K562 (cell line): Measurements from ENCODE around the gene TTC31. TPM values are rescaled to one million over a fixed set of nuclear protein-coding genes. Genes with fewer than 3 reads are reported as not detected.

Experiments used
- CBFB ChIP-seq: sonication (generic); formaldehyde crosslinking; IDR thresholded peaks from 2 replicates; pipeline ENCODE4 v1.4.0; 2020; ENCODE audit warnings: mild to moderate bottlenecking, missing genetic modification reagents
- ELF1 ChIP-seq: fragments of 200-800 bp; sonication (Bioruptor generic); IDR thresholded peaks from 2 replicates; pipeline ENCODE4 v1.6.1; 2016; ENCODE audit warnings: missing genetic modification characterization, missing compliant biosample characterization
- GATA2 ChIP-seq: sonication (generic); formaldehyde crosslinking; IDR thresholded peaks from 2 replicates; pipeline ENCODE4 v1.4.0; 2020; ENCODE audit warnings: mild to moderate bottlenecking, missing genetic modification reagents
- PHF21A ChIP-seq: fragments of 450-650 bp; IDR thresholded peaks from 2 replicates; pipeline ENCODE4 v1.6.1; 2017; ENCODE audit warnings: low read depth, borderline replicate concordance
- POLR2H ChIP-seq: IDR thresholded peaks from 2 replicates; pipeline ENCODE4 v1.6.1; 2016; ENCODE audit warnings: missing genetic modification characterization, low read depth, mild to moderate bottlenecking, control low read depth, missing compliant biosample characterization, moderate library complexity
- RAD21 ChIP-seq, 2 experiments: fragments of 250-450 bp in 1 of 2; fragments of 450-650 bp in 1 of 2; sonication (Bioruptor Pico) in 1 of 2; formaldehyde crosslinking in 1 of 2; IDR thresholded peaks in 1 of 2; conservative IDR thresholded peaks in 1 of 2; 2 replicates each; pipeline versions ENCODE4 v1.4.0 to v1.8.0; 2020 to 2022; ENCODE audit warnings: mild to moderate bottlenecking in 2 of 2, moderate library complexity in 1 of 2
- RBM25 ChIP-seq: fragments of 200-400 bp; formaldehyde crosslinking; IDR thresholded peaks from 2 replicates; pipeline ENCODE4 v1.6.1; 2018; ENCODE audit warnings: low read length, low read depth, moderate library complexity; ENCODE audit not compliant: severe bottlenecking
- RBM34 ChIP-seq: fragments of 200-400 bp; formaldehyde crosslinking; IDR thresholded peaks from 2 replicates; pipeline ENCODE4 v1.6.1; 2018; ENCODE audit warnings: low read length, borderline replicate concordance; ENCODE audit not compliant: insufficient read depth
- RCOR1 ChIP-seq, 2 experiments: IDR thresholded peaks; 2 replicates each; pipeline ENCODE4 v1.6.1; 2012; ENCODE audit warnings: low read depth in 2 of 2, low read length in 2 of 2, borderline replicate concordance in 1 of 2, improper control_type of control experiment in 1 of 2
- TAF7 ChIP-seq: fragments of 450-650 bp; IDR thresholded peaks from 2 replicates; pipeline ENCODE4 v1.6.1; 2016; ENCODE audit warnings: missing genetic modification characterization, missing compliant biosample characterization
- ZNF174 ChIP-seq: fragments of 250-450 bp; sonication (Bioruptor Pico); IDR thresholded peaks from 2 replicates; pipeline ENCODE4 v1.4.0; 2020; ENCODE audit warnings: mild to moderate bottlenecking
- ZNF766 ChIP-seq: fragments of 200-800 bp; sonication (Bioruptor generic); conservative IDR thresholded peaks from 2 replicates; pipeline ENCODE4 v1.6.1; 2016; ENCODE audit warnings: missing genetic modification characterization, missing compliant biosample characterization
- ZNF785 ChIP-seq: fragments of 250-450 bp; sonication (Bioruptor Pico); IDR thresholded peaks from 2 replicates; pipeline ENCODE4 v1.4.0; 2020; ENCODE audit warnings: mild to moderate bottlenecking
- polyA plus RNA-seq, 8 experiments: library from polyadenylated mRNA; depleted of rRNA in 4 of 8; stranded (reverse) in 5 of 8; unstranded in 3 of 8; fragments of >200 nt; fragmentation: Nextera tagmentation in 2 of 8; fragmentation: Illumina TruSeq in 1 of 8; extraction: Ambion mirVana in 2 of 8; extraction: Trizol in 1 of 8; gene quantifications; 2 replicates each; pipeline versions ENCODE4 v1.2.1 to v1.2.3, GENCODE V29; 2011 to 2014; ENCODE audit warnings: inconsistent platforms in 1 of 8, missing spikeins in 1 of 8
- total RNA-seq, 7 experiments: library from RNA; depleted of rRNA in 6 of 7; stranded (reverse); fragments of >200 nt in 6 of 7; fragmentation: Illumina TruSeq in 2 of 7; extraction: Trizol in 2 of 7; gene quantifications; 2 replicates each; pipeline versions ENCODE4 v1.2.1 to v1.2.3, GENCODE V29; 2011 to 2021; ENCODE audit warnings: low replicate concordance in 1 of 7
- TF ChIP-seq, protein P1 (sequence below): IDR thresholded peaks from 2 replicates; pipeline ENCODE4 v1.6.1; 2012; ENCODE audit warnings: low read depth, low read length, improper control_type of control experiment, borderline replicate concordance
- TF ChIP-seq, protein P2 (sequence below): fragments of 450-650 bp; IDR thresholded peaks from 2 replicates; pipeline ENCODE4 v1.7.0; 2016; ENCODE audit warnings: borderline replicate concordance
- TF ChIP-seq, protein P3 (sequence below): sonication (generic); formaldehyde crosslinking; IDR thresholded peaks from 2 replicates; pipeline ENCODE4 v1.8.0; 2022; ENCODE audit warnings: mild to moderate bottlenecking, missing genetic modification reagents
- TF ChIP-seq, protein P4 (sequence below): fragments of 450-650 bp; IDR thresholded peaks from 2 replicates; pipeline ENCODE4 v1.6.1; 2016; ENCODE audit warnings: missing biosample characterization, missing genetic modification characterization
- TF ChIP-seq, protein P5 (sequence below): sonication (generic); formaldehyde crosslinking; IDR thresholded peaks from 2 replicates; pipeline ENCODE4 v1.8.1; 2023; ENCODE audit warnings: mild to moderate bottlenecking, missing genetic modification reagents, moderate library complexity

TTC31 gene
- total and polyA plus RNA-seq, 9 of the 15 experiments (the other 6 are each of a cell fraction or from before 2014, with no cell fraction given): 4.7 to 30.5 (median 15.9) TPM

DNA sequence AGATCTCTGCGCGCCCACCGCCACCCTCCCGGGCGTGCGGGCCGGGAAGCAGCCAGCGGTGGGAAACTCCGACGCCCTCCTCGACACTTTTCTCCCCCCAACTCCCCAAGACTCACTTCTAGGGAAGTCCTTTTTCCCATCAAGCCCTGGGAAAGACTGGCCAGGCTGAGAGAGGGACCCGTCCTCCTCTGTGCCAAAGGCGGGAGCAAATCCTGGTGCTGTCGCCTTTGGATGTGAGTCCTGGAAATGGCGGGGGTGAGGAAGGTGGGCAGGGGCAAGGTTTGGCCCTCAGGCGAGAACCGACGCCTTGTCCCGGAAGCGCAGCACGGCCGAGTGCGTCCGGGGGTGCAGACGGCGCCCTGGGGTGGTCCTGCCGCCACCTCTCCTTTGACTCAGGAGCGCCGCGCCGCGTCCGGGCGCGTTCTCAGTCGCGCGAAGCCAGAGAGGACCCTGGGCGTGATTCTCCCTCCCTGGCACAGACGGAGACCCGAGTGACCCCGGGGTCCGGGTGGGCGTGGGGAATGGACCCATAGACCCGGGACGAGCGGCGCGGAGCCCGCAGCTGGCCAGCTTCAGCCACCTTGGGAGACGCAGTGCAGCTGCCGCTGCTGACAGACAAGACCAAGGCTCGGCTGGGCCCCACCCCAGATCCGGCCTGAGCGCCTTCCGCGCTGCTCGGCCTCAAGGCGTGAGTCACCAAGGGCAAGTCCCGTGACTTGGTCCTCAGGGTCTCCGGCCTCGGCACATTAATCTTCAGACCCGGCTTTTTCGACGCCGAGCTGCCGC lies 20.0 kb downstream of the TTC31 start (continued):
- TF ChIP-seq RAD21 (CRISPR knock-in tag; conservative IDR thresholded peaks at IDR 0.05 in 1 of 2, IDR thresholded peaks at IDR 0.05 in 1 of 2) (peak in 1 of 2 experiments; percentile 38; a peak in 2 of 4 replicates), ZNF766 (CRISPR knock-in tag) (no peak; the same call in 1 of the 2 replicates), RCOR1 (IDR thresholded peaks at IDR 0.05; ENCODE audit: borderline replicate concordance in 1 of 2, low read depth in 2 of 2, low read length in 2 of 2) (no peak; a peak in 1 of 4 replicates), POLR2H (peak; percentile 79; the same call in 1 of the 2 replicates), ELF1 (peak; percentile 60), PHF21A (0 out of 2 replicates have a peak, but pooled peaks have one; percentile 56), ZNF785 (no peak), RBM25 (no peak), TAF7 (tag) (no peak), ZNF174 (CRISPR knock-in tag) (no peak), CBFB (CRISPR knock-in tag) (0 out of 2 replicates have a peak, but pooled peaks have one; percentile 35), GATA2 (CRISPR knock-in tag) (no peak), RBM34 (peak; percentile 82; the same call in 1 of the 2 replicates)
- TF ChIP-seq, protein P1, sequence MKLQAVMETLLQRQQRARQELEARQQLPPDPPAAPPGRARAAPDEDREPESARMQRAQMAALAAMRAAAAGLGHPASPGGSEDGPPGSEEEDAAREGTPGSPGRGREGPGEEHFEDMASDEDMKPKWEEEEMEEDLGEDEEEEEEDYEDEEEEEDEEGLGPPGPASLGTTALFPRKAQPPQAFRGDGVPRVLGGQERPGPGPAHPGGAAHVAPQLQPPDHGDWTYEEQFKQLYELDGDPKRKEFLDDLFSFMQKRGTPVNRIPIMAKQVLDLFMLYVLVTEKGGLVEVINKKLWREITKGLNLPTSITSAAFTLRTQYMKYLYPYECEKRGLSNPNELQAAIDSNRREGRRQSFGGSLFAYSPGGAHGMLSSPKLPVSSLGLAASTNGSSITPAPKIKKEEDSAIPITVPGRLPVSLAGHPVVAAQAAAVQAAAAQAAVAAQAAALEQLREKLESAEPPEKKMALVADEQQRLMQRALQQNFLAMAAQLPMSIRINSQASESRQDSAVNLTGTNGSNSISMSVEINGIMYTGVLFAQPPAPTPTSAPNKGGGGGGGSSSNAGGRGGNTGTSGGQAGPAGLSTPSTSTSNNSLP: no peak
- TF ChIP-seq, protein P2, sequence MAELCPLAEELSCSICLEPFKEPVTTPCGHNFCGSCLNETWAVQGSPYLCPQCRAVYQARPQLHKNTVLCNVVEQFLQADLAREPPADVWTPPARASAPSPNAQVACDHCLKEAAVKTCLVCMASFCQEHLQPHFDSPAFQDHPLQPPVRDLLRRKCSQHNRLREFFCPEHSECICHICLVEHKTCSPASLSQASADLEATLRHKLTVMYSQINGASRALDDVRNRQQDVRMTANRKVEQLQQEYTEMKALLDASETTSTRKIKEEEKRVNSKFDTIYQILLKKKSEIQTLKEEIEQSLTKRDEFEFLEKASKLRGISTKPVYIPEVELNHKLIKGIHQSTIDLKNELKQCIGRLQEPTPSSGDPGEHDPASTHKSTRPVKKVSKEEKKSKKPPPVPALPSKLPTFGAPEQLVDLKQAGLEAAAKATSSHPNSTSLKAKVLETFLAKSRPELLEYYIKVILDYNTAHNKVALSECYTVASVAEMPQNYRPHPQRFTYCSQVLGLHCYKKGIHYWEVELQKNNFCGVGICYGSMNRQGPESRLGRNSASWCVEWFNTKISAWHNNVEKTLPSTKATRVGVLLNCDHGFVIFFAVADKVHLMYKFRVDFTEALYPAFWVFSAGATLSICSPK: no peak
- TF ChIP-seq, protein P3, sequence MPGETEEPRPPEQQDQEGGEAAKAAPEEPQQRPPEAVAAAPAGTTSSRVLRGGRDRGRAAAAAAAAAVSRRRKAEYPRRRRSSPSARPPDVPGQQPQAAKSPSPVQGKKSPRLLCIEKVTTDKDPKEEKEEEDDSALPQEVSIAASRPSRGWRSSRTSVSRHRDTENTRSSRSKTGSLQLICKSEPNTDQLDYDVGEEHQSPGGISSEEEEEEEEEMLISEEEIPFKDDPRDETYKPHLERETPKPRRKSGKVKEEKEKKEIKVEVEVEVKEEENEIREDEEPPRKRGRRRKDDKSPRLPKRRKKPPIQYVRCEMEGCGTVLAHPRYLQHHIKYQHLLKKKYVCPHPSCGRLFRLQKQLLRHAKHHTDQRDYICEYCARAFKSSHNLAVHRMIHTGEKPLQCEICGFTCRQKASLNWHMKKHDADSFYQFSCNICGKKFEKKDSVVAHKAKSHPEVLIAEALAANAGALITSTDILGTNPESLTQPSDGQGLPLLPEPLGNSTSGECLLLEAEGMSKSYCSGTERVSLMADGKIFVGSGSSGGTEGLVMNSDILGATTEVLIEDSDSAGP (CRISPR knock-in tag): no peak
- TF ChIP-seq, protein P4, sequence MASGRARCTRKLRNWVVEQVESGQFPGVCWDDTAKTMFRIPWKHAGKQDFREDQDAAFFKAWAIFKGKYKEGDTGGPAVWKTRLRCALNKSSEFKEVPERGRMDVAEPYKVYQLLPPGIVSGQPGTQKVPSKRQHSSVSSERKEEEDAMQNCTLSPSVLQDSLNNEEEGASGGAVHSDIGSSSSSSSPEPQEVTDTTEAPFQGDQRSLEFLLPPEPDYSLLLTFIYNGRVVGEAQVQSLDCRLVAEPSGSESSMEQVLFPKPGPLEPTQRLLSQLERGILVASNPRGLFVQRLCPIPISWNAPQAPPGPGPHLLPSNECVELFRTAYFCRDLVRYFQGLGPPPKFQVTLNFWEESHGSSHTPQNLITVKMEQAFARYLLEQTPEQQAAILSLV: no peak
- TF ChIP-seq, protein P5, sequence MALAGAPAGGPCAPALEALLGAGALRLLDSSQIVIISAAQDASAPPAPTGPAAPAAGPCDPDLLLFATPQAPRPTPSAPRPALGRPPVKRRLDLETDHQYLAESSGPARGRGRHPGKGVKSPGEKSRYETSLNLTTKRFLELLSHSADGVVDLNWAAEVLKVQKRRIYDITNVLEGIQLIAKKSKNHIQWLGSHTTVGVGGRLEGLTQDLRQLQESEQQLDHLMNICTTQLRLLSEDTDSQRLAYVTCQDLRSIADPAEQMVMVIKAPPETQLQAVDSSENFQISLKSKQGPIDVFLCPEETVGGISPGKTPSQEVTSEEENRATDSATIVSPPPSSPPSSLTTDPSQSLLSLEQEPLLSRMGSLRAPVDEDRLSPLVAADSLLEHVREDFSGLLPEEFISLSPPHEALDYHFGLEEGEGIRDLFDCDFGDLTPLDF (CRISPR knock-in tag): peak; percentile 59; the same call in 1 of the 2 replicates
